Cardiac fibroblast (primary cell): Measurements from ENCODE around the gene ZNF519.
"Not testable (repeated sequence)": the region's sequence is repeated elsewhere in the genome, so short reads cannot be mapped to it uniquely, and the experiment has no call there.

ENCODE experiments used
- DNase-seq, 2 donors: peaks; one replicate each; pipeline versions ENCODE4 v3.0.0 to v3.0.0-alpha.2; 2010; ENCODE audit warnings: low read depth in 2 of 2
- H3K4me3 ChIP-seq, 2 donors: replicated peaks in 1 of 2; 1 replicate in 1 of 2; 2 replicates in 1 of 2; pipeline ENCODE4 v1.5.1; 2011; ENCODE audit warnings: low read depth in 2 of 2, low read length in 2 of 2, mild to moderate bottlenecking in 2 of 2, moderate library complexity in 1 of 2
- TF ChIP-seq, protein P1 (sequence below): IDR thresholded peaks from one replicate; pipeline ENCODE4 v1.5.1; 2011; ENCODE audit warnings: low read depth, mild to moderate bottlenecking, low read length, inconsistent platforms

ZNF519 gene

GRCh38 chr18:14131696-14132270 is 452 bp downstream of the ZNF519 start:
- H3K4me3 ChIP-seq = peak overlapping the region; percentile 68 to 78
- DNase-seq = peak in 1 of 2 donors; percentile 3

GRCh38 chr18:14130804-14131203 is 1.4 kb downstream of the ZNF519 start:
- DNase-seq = not testable (repeated sequence)

DNA sequence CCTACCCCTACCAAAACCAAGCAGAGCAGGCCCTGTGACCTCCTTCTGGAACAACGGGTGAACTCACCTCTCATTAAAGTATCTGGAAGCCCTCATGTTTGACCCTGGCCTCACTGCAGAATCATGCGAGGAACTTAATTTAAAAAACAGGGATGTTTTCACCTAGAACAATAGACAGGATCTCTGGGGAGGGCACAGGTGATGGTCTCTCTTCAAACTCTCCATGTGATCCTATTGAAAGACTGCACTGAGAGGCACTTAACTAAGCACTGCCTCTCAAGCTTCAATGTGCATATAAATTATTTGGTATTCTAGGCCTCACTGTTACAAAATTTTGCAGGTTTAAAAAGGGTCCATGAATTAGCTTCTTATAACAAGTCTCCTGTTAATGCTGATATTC is 7.5 kb downstream of the ZNF519 start:
- no peak overlapping the region for H3K4me3 ChIP-seq
- no peak for DNase-seq
- TF ChIP-seq, protein P1, sequence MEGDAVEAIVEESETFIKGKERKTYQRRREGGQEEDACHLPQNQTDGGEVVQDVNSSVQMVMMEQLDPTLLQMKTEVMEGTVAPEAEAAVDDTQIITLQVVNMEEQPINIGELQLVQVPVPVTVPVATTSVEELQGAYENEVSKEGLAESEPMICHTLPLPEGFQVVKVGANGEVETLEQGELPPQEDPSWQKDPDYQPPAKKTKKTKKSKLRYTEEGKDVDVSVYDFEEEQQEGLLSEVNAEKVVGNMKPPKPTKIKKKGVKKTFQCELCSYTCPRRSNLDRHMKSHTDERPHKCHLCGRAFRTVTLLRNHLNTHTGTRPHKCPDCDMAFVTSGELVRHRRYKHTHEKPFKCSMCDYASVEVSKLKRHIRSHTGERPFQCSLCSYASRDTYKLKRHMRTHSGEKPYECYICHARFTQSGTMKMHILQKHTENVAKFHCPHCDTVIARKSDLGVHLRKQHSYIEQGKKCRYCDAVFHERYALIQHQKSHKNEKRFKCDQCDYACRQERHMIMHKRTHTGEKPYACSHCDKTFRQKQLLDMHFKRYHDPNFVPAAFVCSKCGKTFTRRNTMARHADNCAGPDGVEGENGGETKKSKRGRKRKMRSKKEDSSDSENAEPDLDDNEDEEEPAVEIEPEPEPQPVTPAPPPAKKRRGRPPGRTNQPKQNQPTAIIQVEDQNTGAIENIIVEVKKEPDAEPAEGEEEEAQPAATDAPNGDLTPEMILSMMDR = no peak

More at GRCh38 chr18:14130804-14131203, 1.4 kb downstream of the ZNF519 start:
- not testable (repeated sequence) for H3K4me3 ChIP-seq

- TF ChIP-seq, protein P1 = no peak
- H3K4me3 ChIP-seq = no peak overlapping the region
- DNase-seq = no peak
Measured at GRCh38 chr18:14122097-14122496, 10.1 kb downstream of the ZNF519 start.

DNA sequence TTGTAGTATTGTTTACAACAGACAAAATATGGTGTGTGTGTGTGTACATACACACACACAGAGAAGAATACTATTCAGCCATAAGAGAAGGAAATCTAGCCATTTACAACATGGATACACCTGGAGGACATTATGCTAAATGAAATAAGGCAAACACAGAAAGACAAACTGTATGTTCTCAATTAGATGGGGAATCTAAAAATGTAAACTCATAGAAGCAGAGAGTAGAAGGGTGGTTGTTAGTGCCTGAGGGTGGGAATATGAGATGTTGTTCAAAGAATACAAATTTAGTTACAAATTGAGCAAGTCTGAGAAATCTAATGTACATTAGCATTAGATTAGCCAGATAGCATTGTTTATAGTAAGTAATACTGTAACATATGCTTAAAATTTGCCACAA is 11.3 kb downstream of the ZNF519 start:
- TF ChIP-seq, protein P1 = no peak
- no peak for DNase-seq
- no peak overlapping the region for H3K4me3 ChIP-seq

DNA sequence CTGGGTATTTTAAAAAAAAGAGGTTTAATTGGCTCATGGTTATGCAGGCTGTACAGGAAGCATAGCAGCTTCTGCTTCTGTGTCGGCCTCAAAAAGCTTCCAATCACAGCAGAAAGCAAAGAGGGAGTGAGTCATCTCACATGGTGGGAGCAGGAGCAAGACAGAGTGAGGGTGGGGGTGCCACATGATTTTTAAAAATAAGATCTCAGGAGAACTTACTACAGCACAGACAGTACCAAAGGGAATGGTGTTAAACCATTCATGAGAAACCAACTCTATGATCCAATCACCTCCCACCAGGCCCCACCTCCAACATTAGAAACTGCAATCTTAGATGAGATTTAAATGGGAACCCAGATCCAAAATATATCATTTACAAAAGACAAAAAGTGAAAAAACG is 14.6 kb downstream of the ZNF519 start:
- TF ChIP-seq, protein P1 = no peak
- DNase-seq = no peak
- H3K4me3 ChIP-seq = no peak overlapping the region

GRCh38 chr18:14106906-14107305 is 25.3 kb downstream of the ZNF519 start:
- no peak overlapping the region for H3K4me3 ChIP-seq
- TF ChIP-seq, protein P1 = no peak
- DNase-seq = no peak

- no peak overlapping the region for H3K4me3 ChIP-seq
- DNase-seq = peak in 1 of 2 donors; percentile 23
- TF ChIP-seq, protein P1 = no peak
Measured at GRCh38 chr18:14104906-14105748, 27.1 kb downstream of the ZNF519 start.
